Bronchial epithelial cell (primary cell): Measurements from ENCODE around the gene THBS2. TPM values are rescaled to one million over a fixed set of nuclear protein-coding genes. Genes with fewer than 3 reads are reported as not detected.

ENCODE experiments used
- DNase-seq: peaks from one replicate; pipeline ENCODE4 v3.0.0-alpha.2; 2010; ENCODE audit warnings: low read depth
- FAIRE-seq: peaks from 2 replicates; lab custom pipeline; 2011; peaks lifted over from hg19 to GRCh38; lab: Jason Lieb, UNC
- H3K27me3 ChIP-seq: 2 replicates; pipeline ENCODE4 v1.5.1; 2011; ENCODE audit warnings: low read length; ENCODE audit not compliant: control insufficient read depth, insufficient read depth
- H3K36me3 ChIP-seq: 2 replicates; pipeline ENCODE4 v1.5.1; 2011; ENCODE audit warnings: low read length; ENCODE audit not compliant: control insufficient read depth, insufficient read depth
- H3K4me3 ChIP-seq: 2 replicates; pipeline ENCODE4 v1.5.1; 2011; ENCODE audit warnings: mild to moderate bottlenecking, low read depth, low read length, control low read depth
- total RNA-seq: library from RNA; depleted of rRNA; stranded (reverse); fragments of >200 nt; gene quantifications from 2 replicates; pipeline ENCODE4 v1.2.1, GENCODE V29; 2014
- TF ChIP-seq, protein P1 (sequence below): IDR thresholded peaks from 2 replicates; pipeline ENCODE4 v1.5.1; 2011; ENCODE audit warnings: mild to moderate bottlenecking, moderate library complexity, low read length, control low read depth, inconsistent platforms; ENCODE audit not compliant: insufficient read depth, severe bottlenecking

Gene THBS2
- total RNA-seq, 1 donor from 2014 or later: 8.7 TPM

DNA sequence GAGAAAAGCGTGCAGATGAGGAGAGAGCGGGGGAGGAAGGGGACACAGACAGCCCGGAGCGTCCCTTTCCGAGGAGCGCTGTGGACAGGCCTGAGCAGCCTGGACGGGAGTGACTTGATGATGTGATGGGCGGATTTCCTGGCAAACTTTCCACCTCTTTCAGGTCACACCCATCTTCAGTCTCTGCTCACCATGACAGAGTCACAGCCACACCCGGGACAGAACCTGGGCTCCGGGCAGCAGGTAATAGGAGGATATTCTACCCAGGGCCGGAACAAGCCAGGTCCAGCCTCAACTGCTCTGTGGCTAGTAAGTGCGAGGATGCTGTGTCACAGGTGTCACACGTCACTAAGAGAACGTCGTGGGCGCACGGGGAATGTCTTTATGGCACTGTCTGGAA lies 84.3 kb downstream of the THBS2 start:
- Histone ChIP-seq H3K36me3 (no peaks in the 10 kb centered on the region), H3K27me3 (no peaks in the 10 kb centered on the region), H3K4me3 (no peak overlapping the region)
- TF ChIP-seq, protein P1, sequence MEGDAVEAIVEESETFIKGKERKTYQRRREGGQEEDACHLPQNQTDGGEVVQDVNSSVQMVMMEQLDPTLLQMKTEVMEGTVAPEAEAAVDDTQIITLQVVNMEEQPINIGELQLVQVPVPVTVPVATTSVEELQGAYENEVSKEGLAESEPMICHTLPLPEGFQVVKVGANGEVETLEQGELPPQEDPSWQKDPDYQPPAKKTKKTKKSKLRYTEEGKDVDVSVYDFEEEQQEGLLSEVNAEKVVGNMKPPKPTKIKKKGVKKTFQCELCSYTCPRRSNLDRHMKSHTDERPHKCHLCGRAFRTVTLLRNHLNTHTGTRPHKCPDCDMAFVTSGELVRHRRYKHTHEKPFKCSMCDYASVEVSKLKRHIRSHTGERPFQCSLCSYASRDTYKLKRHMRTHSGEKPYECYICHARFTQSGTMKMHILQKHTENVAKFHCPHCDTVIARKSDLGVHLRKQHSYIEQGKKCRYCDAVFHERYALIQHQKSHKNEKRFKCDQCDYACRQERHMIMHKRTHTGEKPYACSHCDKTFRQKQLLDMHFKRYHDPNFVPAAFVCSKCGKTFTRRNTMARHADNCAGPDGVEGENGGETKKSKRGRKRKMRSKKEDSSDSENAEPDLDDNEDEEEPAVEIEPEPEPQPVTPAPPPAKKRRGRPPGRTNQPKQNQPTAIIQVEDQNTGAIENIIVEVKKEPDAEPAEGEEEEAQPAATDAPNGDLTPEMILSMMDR: no peak
- DNase-seq (no peak), FAIRE-seq (peak; percentile 91)

DNA sequence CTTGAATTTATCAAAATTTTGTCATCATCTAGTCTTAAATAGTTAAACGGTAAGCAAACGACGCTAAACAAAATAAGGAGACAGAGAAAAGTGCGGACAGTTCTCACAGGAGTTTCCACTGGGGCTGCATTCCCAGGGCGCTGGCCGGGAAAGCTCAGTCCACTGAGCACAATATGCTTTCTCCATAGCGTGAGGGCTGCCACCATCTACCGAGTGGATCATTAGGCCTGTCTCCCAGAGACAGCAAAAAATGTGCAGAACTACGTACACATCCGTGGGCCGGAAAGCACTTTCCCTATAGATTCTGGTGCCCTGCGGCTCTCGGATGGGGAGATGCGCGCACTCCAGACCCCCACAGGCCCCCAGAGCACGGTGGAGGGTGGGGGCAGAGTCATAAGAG lies 84.9 kb downstream of the THBS2 start:
- Histone ChIP-seq H3K36me3 (no peaks in the 10 kb centered on the region), H3K27me3 (no peaks in the 10 kb centered on the region), H3K4me3 (no peak overlapping the region)
- DNase-seq (no peak), FAIRE-seq (no peak)
- TF ChIP-seq, protein P1: no peak

- DNase-seq (no peak), FAIRE-seq (no peak)
- no peak overlapping the region for H3K4me3 ChIP-seq
- H3K36me3 ChIP-seq: no peaks in the 10 kb centered on the region
- TF ChIP-seq, protein P1: no peak
- H3K27me3 ChIP-seq: no peaks in the 10 kb centered on the region
Measured at GRCh38 chr6:169168302-169168630, 85.4 kb downstream of the THBS2 start.

DNA sequence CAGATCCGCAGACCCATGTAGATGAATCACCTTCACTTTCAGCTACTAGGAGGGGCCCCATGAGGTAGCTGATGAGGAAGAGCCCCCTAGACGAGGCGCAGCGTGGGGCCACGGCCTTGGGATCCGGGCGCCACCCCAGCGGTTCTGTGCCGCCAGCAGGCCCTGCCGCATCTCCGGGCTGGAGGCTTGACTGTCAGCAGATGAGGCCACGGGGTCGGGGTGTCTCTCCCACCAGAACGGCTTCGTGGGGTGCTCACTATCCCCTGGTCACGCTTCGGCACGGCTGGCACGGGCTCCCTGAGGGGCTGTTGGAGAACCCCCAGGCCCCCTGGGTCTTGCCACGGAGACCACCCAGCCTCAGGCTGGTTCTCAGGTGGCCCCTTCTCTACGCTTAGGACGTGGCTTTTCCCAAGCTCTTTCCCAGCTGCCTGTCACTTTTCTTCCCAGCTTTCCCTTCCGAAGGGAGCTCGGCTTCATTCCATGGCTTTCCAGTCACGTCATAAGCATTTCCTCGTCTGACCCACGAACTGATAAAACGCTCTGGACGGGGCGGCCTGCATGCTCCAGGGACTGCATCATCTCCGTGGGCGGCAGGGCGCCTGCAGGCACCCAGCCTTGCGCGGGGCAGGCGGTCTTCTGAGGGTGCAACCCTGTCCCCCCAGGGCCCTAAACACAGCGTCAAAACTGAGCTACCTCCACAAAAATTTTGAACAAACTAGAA lies 85.9 kb downstream of the THBS2 start:
- TF ChIP-seq, protein P1: no peak
- no peaks in the 10 kb centered on the region for H3K36me3 ChIP-seq
- no peak for FAIRE-seq
- H3K27me3 ChIP-seq: no peaks in the 10 kb centered on the region
- no peak overlapping the region for H3K4me3 ChIP-seq
- no peak for DNase-seq

GRCh38 chr6:169166896-169167580 lies 86.6 kb downstream of the THBS2 start:
- Histone ChIP-seq H3K27me3 (no peaks in the 10 kb centered on the region), H3K4me3 (no peak overlapping the region), H3K36me3 (no peaks in the 10 kb centered on the region)
- FAIRE-seq: no peak
- DNase-seq: no peak
- TF ChIP-seq, protein P1: no peak
